ENCODE data around the gene FOXJ3.

The FOXJ3 gene

DNA sequence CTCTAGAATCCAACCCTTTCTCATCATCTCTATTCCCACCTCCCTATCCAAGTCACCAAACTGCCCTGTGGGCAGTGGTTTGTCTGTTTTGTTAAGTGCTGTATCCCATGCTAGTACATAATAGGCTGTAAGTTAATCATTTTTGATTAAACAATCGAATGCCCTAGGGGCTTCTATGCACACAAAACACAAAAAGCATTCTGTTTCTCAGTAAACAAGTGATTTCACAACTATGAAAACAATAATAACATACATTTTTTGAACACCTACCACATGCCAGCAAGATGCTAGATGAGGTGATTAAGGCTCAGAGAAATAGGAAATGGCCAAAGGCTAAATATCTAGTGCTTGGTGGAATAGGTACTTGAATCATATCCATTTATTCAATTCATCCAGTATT is 186.9 kb downstream of the FOXJ3 start:
- no peak overlapping the region for H3K9ac ChIP-seq (ENCODE audit: low read depth, low read length)
- H3K27me3 ChIP-seq (ENCODE audit: control insufficient read depth, insufficient read depth, low read length), result peaks cover 67% of the 10 kb centered on the region
- H3K4me2 ChIP-seq (ENCODE audit: low read length), result no peak overlapping the region
- H3K9me3 ChIP-seq (replicated peaks; ENCODE audit: low read length), result no peaks in the 10 kb centered on the region
- H3K4me3 ChIP-seq (ENCODE audit: low read length), result no peak overlapping the region
- H3K36me3 ChIP-seq (ENCODE audit: insufficient read depth, low read length), result no peaks in the 10 kb centered on the region
- no peaks in the 10 kb centered on the region for H3K4me1 ChIP-seq (ENCODE audit: control insufficient read depth, insufficient read depth, low read length)

DNA sequence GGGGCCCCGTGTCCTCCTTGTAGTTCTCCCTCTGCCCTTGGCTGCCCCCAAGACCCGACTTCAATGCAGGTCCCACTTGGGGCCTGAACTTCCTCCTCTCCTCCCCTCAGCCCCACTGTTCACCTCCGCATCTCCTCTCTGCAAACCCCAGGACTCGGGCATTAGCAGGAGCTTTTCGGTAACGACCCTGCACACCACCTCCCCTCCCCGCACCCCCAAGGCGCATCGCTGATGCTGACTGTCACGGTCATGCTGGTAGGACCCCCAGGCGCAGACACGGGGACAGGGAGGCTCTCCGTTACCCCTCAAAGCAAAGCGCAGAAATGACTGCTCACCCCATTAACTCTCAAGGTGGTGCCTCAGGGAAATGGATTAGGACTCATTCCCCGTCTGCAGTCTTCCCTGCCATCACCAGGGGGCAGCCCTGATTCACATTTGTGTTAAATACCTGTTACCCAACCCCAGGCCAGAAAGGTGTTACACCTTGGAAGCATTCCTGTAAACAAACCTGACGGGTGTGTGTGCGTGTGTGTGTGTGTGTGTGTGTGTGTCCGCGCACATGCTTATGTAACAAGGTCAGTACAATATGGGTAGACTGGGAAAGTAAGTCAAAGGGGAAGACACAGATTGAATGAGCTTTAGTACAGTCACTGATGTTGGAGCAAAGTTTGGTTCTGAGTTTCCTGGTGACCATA is 188.3 kb downstream of the FOXJ3 start:
- no peaks in the 10 kb centered on the region for H3K36me3 ChIP-seq (ENCODE audit: insufficient read depth, low read length)
- no peak overlapping the region for H3K4me2 ChIP-seq (ENCODE audit: low read length)
- no peaks in the 10 kb centered on the region for H3K4me1 ChIP-seq (ENCODE audit: control insufficient read depth, insufficient read depth, low read length)
- no peaks in the 10 kb centered on the region for H3K9me3 ChIP-seq (replicated peaks; ENCODE audit: low read length)
- peaks cover 73% of the 10 kb centered on the region for H3K27me3 ChIP-seq (ENCODE audit: control insufficient read depth, insufficient read depth, low read length)
- H3K9ac ChIP-seq (ENCODE audit: low read depth, low read length), result no peak overlapping the region
- H3K4me3 ChIP-seq (ENCODE audit: low read length), result no peak overlapping the region

DNA sequence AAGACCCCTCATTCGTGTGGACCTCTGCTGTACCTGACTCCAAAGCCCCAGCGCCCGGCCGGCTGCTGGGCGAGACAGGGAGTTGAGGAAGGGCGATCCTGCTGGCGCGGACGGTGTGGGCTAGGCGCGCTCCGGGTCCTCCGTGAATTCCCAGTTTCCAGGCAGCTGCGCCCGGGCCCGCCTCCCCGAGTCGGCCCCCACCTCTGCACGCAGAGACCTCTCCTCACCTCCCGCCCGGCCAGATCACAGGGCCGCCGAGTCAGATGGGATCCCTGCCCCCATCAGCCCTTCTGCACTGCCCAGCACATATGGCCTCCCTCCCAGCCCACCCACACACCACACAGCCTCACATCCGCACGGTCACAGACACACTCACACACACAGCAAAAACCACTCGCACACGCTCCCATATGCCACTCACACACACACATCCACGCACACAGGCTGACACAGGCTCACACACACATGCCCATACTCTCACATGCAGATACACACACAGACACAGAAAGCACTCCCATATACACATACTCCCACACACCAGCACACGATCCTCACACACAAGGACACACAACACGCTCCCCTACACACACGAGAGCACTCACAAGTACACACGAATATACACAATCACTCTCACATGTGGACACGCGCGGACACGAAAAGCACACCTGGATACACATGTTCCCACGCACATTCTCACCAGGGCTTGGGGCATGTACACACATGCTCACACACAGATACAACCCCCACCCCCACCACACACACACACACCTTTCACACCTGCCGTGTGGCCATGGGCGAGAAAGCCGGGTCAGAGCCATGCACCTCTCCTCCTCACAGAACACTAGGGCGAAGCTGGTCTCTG is 189.0 kb downstream of the FOXJ3 start:
- Histone ChIP-seq H3K9ac (ENCODE audit: low read depth, low read length) (no peak overlapping the region), H3K4me1 (ENCODE audit: control insufficient read depth, insufficient read depth, low read length) (no peaks in the 10 kb centered on the region), H3K9me3 (replicated peaks; ENCODE audit: low read length) (no peaks in the 10 kb centered on the region), H3K4me3 (ENCODE audit: low read length) (no peak overlapping the region), H3K27me3 (ENCODE audit: control insufficient read depth, insufficient read depth, low read length) (peaks cover 72% of the 10 kb centered on the region), H3K36me3 (ENCODE audit: insufficient read depth, low read length) (no peaks in the 10 kb centered on the region), H3K4me2 (ENCODE audit: low read length) (no peak overlapping the region)

DNA sequence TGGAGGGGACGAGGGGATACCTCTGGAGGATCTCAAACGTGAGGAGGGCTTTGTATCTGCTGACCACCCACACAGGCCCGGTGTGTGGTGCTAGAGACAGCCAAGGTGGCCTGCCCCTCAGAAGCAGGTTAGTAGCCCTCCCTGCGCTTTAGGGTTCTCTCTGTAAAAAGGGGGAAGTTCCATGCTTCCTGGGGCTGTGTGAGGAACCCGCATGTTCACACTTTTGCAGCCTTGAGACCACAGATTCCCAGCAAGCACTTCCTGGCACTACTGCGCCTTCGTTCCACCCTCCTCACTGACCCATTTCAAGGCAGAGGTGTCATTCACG is 189.7 kb downstream of the FOXJ3 start:
- H3K4me1 ChIP-seq (ENCODE audit: control insufficient read depth, insufficient read depth, low read length), result no peaks in the 10 kb centered on the region
- H3K9me3 ChIP-seq (replicated peaks; ENCODE audit: low read length), result no peaks in the 10 kb centered on the region
- H3K9ac ChIP-seq (ENCODE audit: low read depth, low read length), result no peak overlapping the region
- H3K4me3 ChIP-seq (ENCODE audit: low read length), result no peak overlapping the region
- no peak overlapping the region for H3K4me2 ChIP-seq (ENCODE audit: low read length)
- H3K36me3 ChIP-seq (ENCODE audit: insufficient read depth, low read length), result no peaks in the 10 kb centered on the region
- peaks cover 66% of the 10 kb centered on the region for H3K27me3 ChIP-seq (ENCODE audit: control insufficient read depth, insufficient read depth, low read length)

DNA sequence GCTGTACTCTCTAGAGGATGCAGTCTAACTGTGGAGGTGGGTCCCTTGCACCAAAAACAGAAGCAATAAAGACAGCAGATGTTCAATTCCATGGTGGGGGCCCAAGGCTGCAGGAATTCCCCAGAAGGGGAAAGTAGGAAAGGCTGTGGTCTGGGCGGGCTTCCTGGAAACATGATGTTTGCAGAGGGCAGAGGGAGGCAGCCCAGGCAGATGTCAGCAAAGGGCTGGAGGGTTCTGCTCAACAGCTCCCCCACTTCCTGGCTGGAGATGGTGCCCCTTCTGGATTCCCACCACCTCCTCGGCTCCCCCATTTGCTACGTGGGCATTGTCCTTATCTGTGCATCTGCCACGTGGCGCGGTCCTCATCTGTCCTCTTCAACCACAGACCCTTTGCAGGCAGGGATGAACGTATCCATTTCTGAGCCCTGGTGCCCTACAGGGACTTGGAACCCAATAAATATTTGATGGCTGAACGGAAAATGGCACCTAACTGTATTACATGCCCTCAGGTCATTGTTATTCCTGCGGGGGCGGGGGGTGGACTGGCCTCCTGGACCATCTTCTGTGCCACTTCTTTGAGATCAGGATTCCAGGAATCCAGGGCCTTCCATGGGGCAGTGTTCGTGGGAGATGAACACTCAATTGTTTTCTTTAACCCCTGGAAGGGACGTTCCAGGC is 190.2 kb downstream of the FOXJ3 start:
- Histone ChIP-seq H3K4me1 (ENCODE audit: control insufficient read depth, insufficient read depth, low read length) (no peaks in the 10 kb centered on the region), H3K4me3 (ENCODE audit: low read length) (no peak overlapping the region), H3K36me3 (ENCODE audit: insufficient read depth, low read length) (no peaks in the 10 kb centered on the region), H3K9me3 (replicated peaks; ENCODE audit: low read length) (no peaks in the 10 kb centered on the region), H3K9ac (ENCODE audit: low read depth, low read length) (no peak overlapping the region), H3K27me3 (ENCODE audit: control insufficient read depth, insufficient read depth, low read length) (peaks cover 63% of the 10 kb centered on the region), H3K4me2 (ENCODE audit: low read length) (no peak overlapping the region)

DNA sequence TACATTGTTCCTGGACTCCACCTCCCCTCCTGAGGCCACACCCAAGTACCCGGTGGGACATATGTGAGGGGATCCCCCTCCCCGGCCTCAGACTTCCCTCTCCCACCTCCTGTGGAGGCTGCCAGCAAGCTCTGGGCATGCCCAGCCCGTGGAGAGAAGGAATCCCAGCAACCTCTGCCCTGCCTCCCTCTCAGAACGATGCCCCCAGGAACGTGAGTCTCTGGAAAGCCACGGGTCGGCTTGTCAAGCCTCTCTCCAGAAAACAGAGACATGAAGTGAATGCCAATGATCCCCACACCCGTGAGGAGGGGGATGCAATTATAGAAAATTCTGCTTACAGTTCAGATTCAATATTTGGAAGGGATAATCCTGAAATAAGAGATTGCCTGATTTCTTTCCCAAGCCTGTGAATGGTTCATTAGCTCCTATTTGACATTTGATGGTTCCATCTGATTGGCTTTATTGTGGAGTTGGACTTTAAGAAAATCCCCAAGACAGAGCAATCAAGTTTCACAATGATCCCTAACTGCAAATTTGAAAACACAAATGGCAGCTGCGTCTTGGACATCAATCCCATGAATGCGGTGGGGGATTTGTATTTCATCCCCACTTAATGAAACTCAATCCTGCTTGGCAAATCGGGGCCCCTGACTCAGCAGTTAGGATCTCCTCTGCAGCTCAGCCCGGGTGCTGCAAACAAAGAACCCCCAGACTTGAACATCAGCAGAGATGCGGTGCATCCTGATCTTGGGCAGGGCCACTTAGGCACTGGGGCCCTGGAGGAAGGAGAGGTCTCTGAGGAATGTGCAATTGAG is 190.9 kb downstream of the FOXJ3 start:
- no peak overlapping the region for H3K9ac ChIP-seq (ENCODE audit: low read depth, low read length)
- H3K9me3 ChIP-seq (replicated peaks; ENCODE audit: low read length), result no peaks in the 10 kb centered on the region
- H3K4me3 ChIP-seq (ENCODE audit: low read length), result no peak overlapping the region
- H3K4me1 ChIP-seq (ENCODE audit: control insufficient read depth, insufficient read depth, low read length), result no peaks in the 10 kb centered on the region
- peaks cover 63% of the 10 kb centered on the region for H3K27me3 ChIP-seq (ENCODE audit: control insufficient read depth, insufficient read depth, low read length)
- H3K4me2 ChIP-seq (ENCODE audit: low read length), result no peak overlapping the region
- no peaks in the 10 kb centered on the region for H3K36me3 ChIP-seq (ENCODE audit: insufficient read depth, low read length)

DNA sequence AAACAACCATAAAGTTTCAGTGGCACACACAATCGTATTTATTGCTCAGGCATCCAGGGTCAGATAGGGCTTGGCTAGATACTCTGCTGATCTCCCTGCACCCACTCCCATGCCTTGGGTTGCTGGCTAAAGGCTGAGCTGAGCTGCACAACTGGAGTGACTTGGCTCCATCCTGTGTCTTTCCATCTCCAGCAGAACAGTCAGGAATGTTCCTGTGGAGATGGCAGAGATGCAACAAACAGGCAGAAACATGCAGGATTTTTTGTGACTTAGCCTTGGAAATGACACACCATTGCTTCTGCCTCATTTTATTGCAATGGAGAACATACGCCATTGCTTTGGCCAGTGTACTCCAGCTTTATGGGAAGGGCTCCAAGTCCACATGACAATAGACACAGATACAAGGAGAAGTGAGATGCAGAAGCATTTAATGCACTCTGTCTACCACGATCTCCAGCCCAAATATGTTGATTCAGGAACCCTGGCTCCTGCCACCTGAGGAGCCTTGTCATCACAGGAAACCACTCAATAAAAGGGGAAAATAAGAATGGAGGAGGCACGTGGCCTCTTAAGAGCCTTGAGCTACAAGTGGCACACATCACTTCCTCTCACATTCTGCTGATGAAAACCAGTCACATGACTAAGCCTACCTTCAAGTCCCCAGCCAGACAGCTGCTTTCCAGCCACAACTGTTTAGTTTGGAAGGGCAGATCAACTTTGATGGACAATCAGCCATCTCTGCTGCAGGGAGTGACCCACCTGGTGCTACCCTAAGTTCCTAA is 191.9 kb downstream of the FOXJ3 start:
- Histone ChIP-seq H3K4me3 (ENCODE audit: low read length) (no peak overlapping the region), H3K9me3 (replicated peaks; ENCODE audit: low read length) (no peaks in the 10 kb centered on the region), H3K27me3 (ENCODE audit: control insufficient read depth, insufficient read depth, low read length) (peaks cover 56% of the 10 kb centered on the region), H3K4me1 (ENCODE audit: control insufficient read depth, insufficient read depth, low read length) (no peaks in the 10 kb centered on the region), H3K9ac (ENCODE audit: low read depth, low read length) (no peak overlapping the region), H3K4me2 (ENCODE audit: low read length) (no peak overlapping the region), H3K36me3 (ENCODE audit: insufficient read depth, low read length) (no peaks in the 10 kb centered on the region)

DNA sequence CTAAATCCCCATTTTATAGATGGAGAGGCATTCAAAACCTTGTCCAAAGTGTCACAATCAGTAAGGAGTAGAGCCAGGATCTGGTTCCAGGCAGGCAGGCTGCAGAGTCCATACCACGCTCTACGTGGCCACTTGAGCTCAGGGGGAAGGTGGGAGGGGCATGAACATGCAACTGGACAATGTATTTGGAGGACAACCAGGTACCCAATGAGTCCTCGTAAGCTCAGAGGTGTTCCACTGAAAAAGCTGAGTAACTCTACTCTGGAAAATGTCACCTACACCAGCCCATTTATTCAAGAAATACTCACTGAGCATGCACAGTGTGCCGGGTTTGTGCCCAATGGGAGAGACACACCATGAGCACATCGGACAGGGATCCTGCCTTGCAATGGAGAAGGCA is 193.1 kb downstream of the FOXJ3 start:
- Histone ChIP-seq H3K4me1 (ENCODE audit: control insufficient read depth, insufficient read depth, low read length) (no peaks in the 10 kb centered on the region), H3K27me3 (ENCODE audit: control insufficient read depth, insufficient read depth, low read length) (peaks cover 55% of the 10 kb centered on the region), H3K36me3 (ENCODE audit: insufficient read depth, low read length) (no peaks in the 10 kb centered on the region), H3K9ac (ENCODE audit: low read depth, low read length) (no peak overlapping the region), H3K9me3 (replicated peaks; ENCODE audit: low read length) (no peaks in the 10 kb centered on the region), H3K4me2 (ENCODE audit: low read length) (no peak overlapping the region), H3K4me3 (ENCODE audit: low read length) (no peak overlapping the region)

DNA sequence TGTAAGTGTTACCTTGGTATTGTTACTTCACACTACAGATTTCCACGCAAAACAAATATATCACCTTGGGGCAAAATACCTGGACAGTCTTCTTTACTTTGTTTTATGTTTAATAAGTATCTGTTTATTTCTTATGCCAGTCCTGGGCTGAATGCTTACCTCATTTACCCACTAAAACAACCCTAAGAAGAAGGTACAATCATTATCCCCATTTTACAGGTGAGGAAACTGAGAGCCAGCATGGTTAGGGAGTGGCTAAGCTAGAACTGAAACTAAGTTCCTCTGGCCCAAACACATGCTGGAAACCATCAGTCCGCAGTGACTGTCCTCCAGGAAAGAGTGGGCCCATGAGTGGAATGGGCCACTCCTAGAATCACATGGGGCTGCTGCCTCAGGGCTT is 194.8 kb downstream of the FOXJ3 start:
- Histone ChIP-seq H3K4me2 (ENCODE audit: low read length) (no peak overlapping the region), H3K4me1 (ENCODE audit: control insufficient read depth, insufficient read depth, low read length) (no peaks in the 10 kb centered on the region), H3K9me3 (replicated peaks; ENCODE audit: low read length) (no peaks in the 10 kb centered on the region), H3K36me3 (ENCODE audit: insufficient read depth, low read length) (no peaks in the 10 kb centered on the region), H3K27me3 (ENCODE audit: control insufficient read depth, insufficient read depth, low read length) (peaks cover 51% of the 10 kb centered on the region), H3K9ac (ENCODE audit: low read depth, low read length) (no peak overlapping the region), H3K4me3 (ENCODE audit: low read length) (no peak overlapping the region)

DNA sequence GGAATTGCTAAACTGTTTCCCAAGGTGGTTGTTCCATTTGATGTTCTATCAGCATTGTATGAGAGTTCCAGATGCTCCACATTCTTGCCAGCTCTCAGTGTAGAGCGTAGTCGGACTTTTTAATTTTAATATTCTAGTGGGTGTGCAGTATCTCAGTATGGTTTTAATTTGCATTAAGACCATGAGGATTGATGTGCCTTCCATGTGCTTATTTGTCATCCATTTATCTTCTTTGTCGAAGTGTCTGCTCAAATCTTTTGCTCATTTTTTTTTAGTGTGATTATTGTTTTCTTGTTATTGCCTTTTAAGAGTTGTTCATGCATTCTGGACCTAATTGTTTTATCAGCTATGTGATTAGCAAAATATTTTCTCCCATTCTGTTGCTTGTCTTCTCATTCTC is 195.6 kb downstream of the FOXJ3 start:
- Histone ChIP-seq H3K4me2 (ENCODE audit: low read length) (no peak overlapping the region), H3K27me3 (ENCODE audit: control insufficient read depth, insufficient read depth, low read length) (peaks cover 44% of the 10 kb centered on the region), H3K9me3 (replicated peaks; ENCODE audit: low read length) (no peaks in the 10 kb centered on the region), H3K4me1 (ENCODE audit: control insufficient read depth, insufficient read depth, low read length) (no peaks in the 10 kb centered on the region), H3K4me3 (ENCODE audit: low read length) (no peak overlapping the region), H3K36me3 (ENCODE audit: insufficient read depth, low read length) (no peaks in the 10 kb centered on the region), H3K9ac (ENCODE audit: low read depth, low read length) (no peak overlapping the region)
